NCI-H2081 treated with DMSO at 0.1 percent for 48 hours (cell line): ENCODE measurements around the gene POLDIP3.
"Not testable (repeated sequence)": the region's sequence is repeated elsewhere in the genome, so short reads cannot be mapped to it uniquely, and the experiment has no call there.

Experiments
- DNase-seq: peaks from one replicate; lab custom pipeline; 2025; lab: John Stamatoyannopoulos, UW

POLDIP3 gene

GRCh38 chr22:42584364-42584940 lies 30.2 kb downstream of the POLDIP3 start:
- DNase-seq, result no peak

GRCh38 chr22:42582987-42583386 lies 31.7 kb downstream of the POLDIP3 start:
- DNase-seq, result no peak

GRCh38 chr22:42581762-42582716 lies 32.6 kb downstream of the POLDIP3 start:
- no peak for DNase-seq

- not testable (repeated sequence) for DNase-seq
These were observed 33.4 kb downstream of the POLDIP3 start for GRCh38 chr22:42581194-42581761.

- not testable (repeated sequence) for DNase-seq
These were observed 34.6 kb downstream of the POLDIP3 start for GRCh38 chr22:42580040-42580439.

GRCh38 chr22:42577623-42578240 lies 37.0 kb downstream of the POLDIP3 start:
- DNase-seq, result no peak

- DNase-seq, result not testable (repeated sequence)
These were observed 37.5 kb downstream of the POLDIP3 start for GRCh38 chr22:42577141-42577540.

GRCh38 chr22:42575996-42576574 lies 38.6 kb downstream of the POLDIP3 start:
- not testable (repeated sequence) for DNase-seq

- DNase-seq, result not testable (repeated sequence)
These were observed 40.2 kb downstream of the POLDIP3 start for GRCh38 chr22:42574468-42574867.

- DNase-seq, result not testable (repeated sequence)
These were observed 40.6 kb downstream of the POLDIP3 start for GRCh38 chr22:42574046-42574445.

- DNase-seq, result not testable (repeated sequence)
These were observed 43.6 kb downstream of the POLDIP3 start for GRCh38 chr22:42571068-42571467.

- DNase-seq, result not testable (repeated sequence)
These were observed 44.1 kb downstream of the POLDIP3 start for GRCh38 chr22:42570580-42570979.

GRCh38 chr22:42567950-42568349 lies 46.7 kb downstream of the POLDIP3 start:
- not testable (repeated sequence) for DNase-seq

GRCh38 chr22:42565956-42566355 lies 48.7 kb downstream of the POLDIP3 start:
- no peak for DNase-seq

GRCh38 chr22:42564699-42565098 lies 50.0 kb downstream of the POLDIP3 start:
- no peak for DNase-seq

- DNase-seq, result not testable (repeated sequence)
These were observed 50.7 kb downstream of the POLDIP3 start for GRCh38 chr22:42563943-42564342.

GRCh38 chr22:42562684-42563083 lies 52.0 kb downstream of the POLDIP3 start:
- no peak for DNase-seq

- no peak for DNase-seq
These were observed 52.4 kb downstream of the POLDIP3 start for GRCh38 chr22:42562279-42562678.

- no peak for DNase-seq
These were observed 52.8 kb downstream of the POLDIP3 start for GRCh38 chr22:42561856-42562255.

GRCh38 chr22:42560781-42561180 lies 53.9 kb downstream of the POLDIP3 start:
- no peak for DNase-seq

- DNase-seq, result no peak
These were observed 54.3 kb downstream of the POLDIP3 start for GRCh38 chr22:42560381-42560780.
